Neural progenitor cell (in vitro differentiated cells): ENCODE results near the gene MIOX. TPM values are rescaled to one million over a fixed set of nuclear protein-coding genes. Genes with fewer than 3 reads are reported as not detected.

Source experiments
- DNase-seq: peaks from one replicate; pipeline ENCODE4 v3.0.0-alpha.2; 2016; ENCODE audit warnings: low spot score
- H2AFZ ChIP-seq: fragments of 200-600 bp; sonication (generic); replicated peaks from 2 replicates; pipeline ENCODE4 v1.6.1; 2016; ENCODE audit warnings: antibody characterized with exemption
- H3F3A ChIP-seq: fragments of 200-600 bp; sonication (generic); 2 replicates; pipeline ENCODE4 v1.6.1; 2016; ENCODE audit warnings: antibody characterized with exemption, low read depth
- H3K27ac ChIP-seq: fragments of 200-600 bp; sonication (generic); 2 replicates; pipeline ENCODE4 v1.5.1; 2016; ENCODE audit warnings: mild to moderate bottlenecking
- H3K27me3 ChIP-seq: fragments of 200-600 bp; sonication (generic); 2 replicates; pipeline ENCODE4 v1.6.1; 2016; ENCODE audit warnings: mild to moderate bottlenecking, moderate library complexity
- H3K36me3 ChIP-seq: fragments of 200-600 bp; sonication (generic); 2 replicates; pipeline ENCODE4 v1.5.1; 2016
- H3K4me1 ChIP-seq: fragments of 200-600 bp; sonication (generic); 2 replicates; pipeline ENCODE4 v1.6.1; 2016; ENCODE audit warnings: mixed run types
- H3K4me2 ChIP-seq: fragments of 200-600 bp; sonication (generic); 2 replicates; pipeline ENCODE4 v1.6.1; 2016
- H3K4me3 ChIP-seq: fragments of 200-600 bp; sonication (generic); 2 replicates; pipeline ENCODE4 v1.5.1; 2016
- H3K79me2 ChIP-seq: fragments of 200-600 bp; sonication (generic); 2 replicates; pipeline ENCODE4 v1.6.1; 2016; ENCODE audit warnings: low read depth
- H3K9ac ChIP-seq: fragments of 200-600 bp; sonication (generic); 2 replicates; pipeline ENCODE4 v1.6.1; 2016
- H3K9me3 ChIP-seq: fragments of 200-600 bp; sonication (generic); 2 replicates; pipeline ENCODE4 v1.5.1; 2016; ENCODE audit warnings: low read depth
- H4K20me1 ChIP-seq: fragments of 200-600 bp; sonication (generic); 2 replicates; pipeline ENCODE4 v1.6.1; 2016; ENCODE audit warnings: low read depth
- H3K27ac Mint-ChIP-seq: 3 replicates; pipeline ENCODE4 v1.8.0; 2021; ENCODE audit warnings: mixed read lengths
- H3K27me3 Mint-ChIP-seq: 2 replicates; pipeline ENCODE4 v1.8.0; 2022; ENCODE audit warnings: low read depth, mild to moderate bottlenecking, inconsistent platforms, moderate library complexity, mixed read lengths; ENCODE audit not compliant: insufficient read depth
- H3K36me3 Mint-ChIP-seq: 3 replicates; pipeline ENCODE4 v1.8.0; 2021; ENCODE audit warnings: mixed read lengths
- H3K4me1 Mint-ChIP-seq: 3 replicates; pipeline ENCODE4 v1.8.0; 2021; ENCODE audit warnings: mixed read lengths
- H3K4me3 Mint-ChIP-seq: 3 replicates; pipeline ENCODE4 v1.8.0; 2021; ENCODE audit warnings: mild to moderate bottlenecking, moderate library complexity, mixed read lengths
- H3K9me3 Mint-ChIP-seq: 3 replicates; pipeline ENCODE4 v1.8.0; 2020; ENCODE audit warnings: mixed read lengths
- CTCF ChIP-seq: fragments of 200-600 bp; sonication (generic); IDR thresholded peaks from 2 replicates; pipeline ENCODE4 v1.5.1; 2017; ENCODE audit warnings: antibody characterized with exemption, mild to moderate bottlenecking
- EZH2 ChIP-seq: fragments of 200-600 bp; sonication (generic); IDR thresholded peaks from 2 replicates; pipeline ENCODE4 v1.6.1; 2017; ENCODE audit warnings: antibody characterized with exemption, mild to moderate bottlenecking, moderate library complexity
- EZH2phosphoT487 ChIP-seq: fragments of 200-600 bp; sonication (generic); IDR thresholded peaks from 2 replicates; pipeline ENCODE4 v1.6.1; 2017; ENCODE audit warnings: antibody characterized with exemption
- total RNA-seq: library from RNA; depleted of rRNA; stranded (reverse); fragments of >200 nt; gene quantifications from 2 replicates; pipeline ENCODE4 v1.2.3, GENCODE V29; 2015; ENCODE audit warnings: low replicate concordance

MIOX gene
- total RNA-seq, 1 donor from 2014 or later, result not detected

GRCh38 chr22:50488006-50488677 is 1.5 kb downstream of the MIOX start:
- Mint-ChIP-seq H3K36me3 (no peaks in the 10 kb centered on the region), H3K4me3 (no peak overlapping the region), H3K27me3 (peaks cover 2% of the 10 kb centered on the region), H3K27ac (no peak overlapping the region), H3K4me1 (peaks cover 2% of the 10 kb centered on the region), H3K9me3 (no peaks in the 10 kb centered on the region)
- no peaks in the 10 kb centered on the region for H3F3A ChIP-seq
- no peak overlapping the region for H3K9ac ChIP-seq
- H3K36me3 ChIP-seq, result no peaks in the 10 kb centered on the region
- H3K4me3 ChIP-seq, result no peak overlapping the region
- DNase-seq, result no peak
- no peak overlapping the region for H3K27ac ChIP-seq
- TF ChIP-seq EZH2phosphoT487, result no peak
- no peak for TF ChIP-seq EZH2
- no peak for TF ChIP-seq CTCF
- H3K9me3 ChIP-seq, result no peaks in the 10 kb centered on the region
- H3K4me1 ChIP-seq, result no peaks in the 10 kb centered on the region
- no peaks in the 10 kb centered on the region for H3K79me2 ChIP-seq
- no peaks in the 10 kb centered on the region for H4K20me1 ChIP-seq
- no peak overlapping the region for H3K4me2 ChIP-seq
- H3K27me3 ChIP-seq, result no peaks in the 10 kb centered on the region
- H2AFZ ChIP-seq, result no peak overlapping the region

- H3K4me3 Mint-ChIP-seq, result no peak overlapping the region
- no peak for DNase-seq
Measured at GRCh38 chr22:50488886-50489285, 2.2 kb downstream of the MIOX start.

GRCh38 chr22:50489363-50490243 is 2.9 kb downstream of the MIOX start:
- Histone ChIP-seq H3K9me3 (no peaks in the 10 kb centered on the region), H3K4me3 (no peak overlapping the region), H3K36me3 (no peaks in the 10 kb centered on the region), H2AFZ (no peak overlapping the region), H3K4me2 (no peak overlapping the region), H3K27me3 (no peaks in the 10 kb centered on the region), H3K9ac (no peak overlapping the region), H3K4me1 (no peaks in the 10 kb centered on the region), H3K79me2 (no peaks in the 10 kb centered on the region), H3K27ac (no peak overlapping the region), H4K20me1 (no peaks in the 10 kb centered on the region), H3F3A (no peaks in the 10 kb centered on the region)
- no peak for TF ChIP-seq CTCF
- TF ChIP-seq EZH2phosphoT487, result no peak
- TF ChIP-seq EZH2, result no peak
- H3K4me3 Mint-ChIP-seq, result no peak overlapping the region
- DNase-seq, result no peak
- H3K27ac Mint-ChIP-seq, result no peak overlapping the region
- H3K27me3 Mint-ChIP-seq, result no peaks in the 10 kb centered on the region
- no peaks in the 10 kb centered on the region for H3K36me3 Mint-ChIP-seq
- no peaks in the 10 kb centered on the region for H3K9me3 Mint-ChIP-seq
- peaks cover 2% of the 10 kb centered on the region for H3K4me1 Mint-ChIP-seq

More at GRCh38 chr22:50488886-50489285, 2.2 kb downstream of the MIOX start:
- Histone ChIP-seq H3K4me2 (no peak overlapping the region), H3F3A (no peaks in the 10 kb centered on the region), H3K9ac (no peak overlapping the region), H3K9me3 (no peaks in the 10 kb centered on the region), H3K27me3 (no peaks in the 10 kb centered on the region), H3K36me3 (no peaks in the 10 kb centered on the region), H3K27ac (no peak overlapping the region), H3K79me2 (no peaks in the 10 kb centered on the region), H2AFZ (no peak overlapping the region), H4K20me1 (no peaks in the 10 kb centered on the region), H3K4me3 (no peak overlapping the region), H3K4me1 (no peaks in the 10 kb centered on the region)
- H3K4me1 Mint-ChIP-seq, result peaks cover 2% of the 10 kb centered on the region
- TF ChIP-seq CTCF, result no peak
- H3K27me3 Mint-ChIP-seq, result peaks cover under 1% of the 10 kb centered on the region
- H3K27ac Mint-ChIP-seq, result no peak overlapping the region
- no peaks in the 10 kb centered on the region for H3K9me3 Mint-ChIP-seq
- H3K36me3 Mint-ChIP-seq, result no peaks in the 10 kb centered on the region
